Endothelial cell of hepatic sinusoid (primary cell): Measurements from ENCODE around the gene CACNA2D4.

Experiments
- in situ Hi-C: cut with HindIII; loops from 2 replicates; pipeline ENCODE4 v1.10.0; 2017; ENCODE audit warnings: low sequenced_read_pairs

Gene CACNA2D4

GRCh38 chr12:1794440-1795090 lies 123.9 kb downstream of the CACNA2D4 start:
- in situ Hi-C loops, result loop anchor here (5.0 kb wide), 1 partner anchor 147 kb away; no protein-coding TSS in a partner anchor

- in situ Hi-C loops, result loop anchor here (5.0 kb wide), 1 partner anchor 146 kb away; no protein-coding TSS in a partner anchor
Measured at GRCh38 chr12:1793426-1794210, 124.8 kb downstream of the CACNA2D4 start.

- in situ Hi-C loops, result loop anchor here (5.0 kb wide), 1 partner anchor 145 kb away; no protein-coding TSS in a partner anchor
Measured at GRCh38 chr12:1792406-1792805, 126.0 kb downstream of the CACNA2D4 start.

- in situ Hi-C loops, result loop anchor here (5.0 kb wide), 1 partner anchor 144 kb away; no protein-coding TSS in a partner anchor
Measured at GRCh38 chr12:1791104-1791841, 127.2 kb downstream of the CACNA2D4 start.

- in situ Hi-C loops, result loop anchor here (5.0 kb wide), 1 partner anchor 143 kb away; no protein-coding TSS in a partner anchor
Measured at GRCh38 chr12:1790444-1790843, 128.0 kb downstream of the CACNA2D4 start.

- in situ Hi-C loops, result no loop called here
Measured at GRCh38 chr12:1787714-1788113, 130.7 kb downstream of the CACNA2D4 start.

GRCh38 chr12:1782215-1782614 lies 136.2 kb downstream of the CACNA2D4 start:
- in situ Hi-C loops, result no loop called here

- in situ Hi-C loops, result no loop called here
Measured at GRCh38 chr12:1781772-1782171, 136.7 kb downstream of the CACNA2D4 start.

GRCh38 chr12:1779783-1780182 lies 138.7 kb downstream of the CACNA2D4 start:
- in situ Hi-C loops, result no loop called here

GRCh38 chr12:1778911-1779310 lies 139.5 kb downstream of the CACNA2D4 start:
- in situ Hi-C loops, result no loop called here

- in situ Hi-C loops, result no loop called here
Measured at GRCh38 chr12:1777798-1778197, 140.7 kb downstream of the CACNA2D4 start.

GRCh38 chr12:1776170-1776921 lies 142.1 kb downstream of the CACNA2D4 start:
- in situ Hi-C loops, result no loop called here

GRCh38 chr12:1773937-1774655 lies 144.4 kb downstream of the CACNA2D4 start:
- in situ Hi-C loops, result no loop called here

- in situ Hi-C loops, result no loop called here
Measured at GRCh38 chr12:1769809-1770494, 148.5 kb downstream of the CACNA2D4 start.

GRCh38 chr12:1768615-1769014 lies 149.8 kb downstream of the CACNA2D4 start:
- in situ Hi-C loops, result no loop called here

GRCh38 chr12:1767407-1768090 lies 150.9 kb downstream of the CACNA2D4 start:
- in situ Hi-C loops, result no loop called here

GRCh38 chr12:1766110-1766509 lies 152.3 kb downstream of the CACNA2D4 start:
- in situ Hi-C loops, result no loop called here

- in situ Hi-C loops, result no loop called here
Measured at GRCh38 chr12:1763153-1763552, 155.3 kb downstream of the CACNA2D4 start.

- in situ Hi-C loops, result no loop called here
Measured at GRCh38 chr12:1761857-1762256, 156.6 kb downstream of the CACNA2D4 start.
